Gastroesophageal sphincter (tissue), 3 donors: ENCODE results near the gene C4orf46.

ENCODE experiments used
- EP300 ChIP-seq: sonication (generic); formaldehyde crosslinking; IDR thresholded peaks from one replicate; pipeline ENCODE4 v1.6.1; 2017; ENCODE audit warnings: antibody characterized with exemption, mild to moderate bottlenecking
- POLR2A ChIP-seq, 2 donors: fragments of 450-650 bp; IDR thresholded peaks; one replicate each; pipeline ENCODE4 v1.6.1; 2017; ENCODE audit warnings: antibody characterized with exemption in 2 of 2, mild to moderate bottlenecking in 2 of 2, moderate library complexity in 1 of 2
- POLR2AphosphoS5 ChIP-seq: sonication (generic); formaldehyde crosslinking; IDR thresholded peaks from one replicate; pipeline ENCODE4 v1.6.1; 2017; ENCODE audit warnings: antibody characterized with exemption
- TF ChIP-seq, protein P1 (sequence below), 4 experiments: fragments of 200-600 bp in 2 of 4; fragments of 450-650 bp in 2 of 4; sonication (generic) in 1 of 4; IDR thresholded peaks; one replicate each; pipeline ENCODE4 v1.5.1; 2017 to 2019; ENCODE audit warnings: antibody characterized with exemption in 4 of 4, mild to moderate bottlenecking in 2 of 4, moderate library complexity in 2 of 4

DNA sequence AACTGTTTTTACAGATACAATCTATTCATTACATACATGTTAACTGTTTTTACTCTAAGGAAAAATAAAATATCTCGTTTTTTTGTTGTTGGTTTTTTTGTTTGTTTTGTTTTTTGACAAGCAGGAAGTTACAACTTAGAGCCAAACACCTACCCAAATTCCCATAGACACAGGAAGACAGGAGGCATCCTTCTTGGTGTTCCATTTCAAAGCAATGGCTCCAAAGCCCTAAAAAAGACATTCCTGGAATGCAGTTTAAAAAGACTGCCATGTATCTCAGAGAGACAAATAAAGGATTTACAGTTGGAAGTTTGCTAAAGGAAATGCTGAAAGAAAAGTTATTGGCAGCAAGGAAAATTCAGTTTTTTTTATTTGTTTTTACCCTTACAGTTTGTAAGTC lies 17.1 kb upstream of the C4orf46 start:
- TF ChIP-seq POLR2A (IDR thresholded peaks at IDR 0.05), result no peak
- TF ChIP-seq, protein P1, sequence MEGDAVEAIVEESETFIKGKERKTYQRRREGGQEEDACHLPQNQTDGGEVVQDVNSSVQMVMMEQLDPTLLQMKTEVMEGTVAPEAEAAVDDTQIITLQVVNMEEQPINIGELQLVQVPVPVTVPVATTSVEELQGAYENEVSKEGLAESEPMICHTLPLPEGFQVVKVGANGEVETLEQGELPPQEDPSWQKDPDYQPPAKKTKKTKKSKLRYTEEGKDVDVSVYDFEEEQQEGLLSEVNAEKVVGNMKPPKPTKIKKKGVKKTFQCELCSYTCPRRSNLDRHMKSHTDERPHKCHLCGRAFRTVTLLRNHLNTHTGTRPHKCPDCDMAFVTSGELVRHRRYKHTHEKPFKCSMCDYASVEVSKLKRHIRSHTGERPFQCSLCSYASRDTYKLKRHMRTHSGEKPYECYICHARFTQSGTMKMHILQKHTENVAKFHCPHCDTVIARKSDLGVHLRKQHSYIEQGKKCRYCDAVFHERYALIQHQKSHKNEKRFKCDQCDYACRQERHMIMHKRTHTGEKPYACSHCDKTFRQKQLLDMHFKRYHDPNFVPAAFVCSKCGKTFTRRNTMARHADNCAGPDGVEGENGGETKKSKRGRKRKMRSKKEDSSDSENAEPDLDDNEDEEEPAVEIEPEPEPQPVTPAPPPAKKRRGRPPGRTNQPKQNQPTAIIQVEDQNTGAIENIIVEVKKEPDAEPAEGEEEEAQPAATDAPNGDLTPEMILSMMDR (IDR thresholded peaks at IDR 0.05), result no peak
- TF ChIP-seq EP300, result no peak
- no peak for TF ChIP-seq POLR2AphosphoS5
